Muscle of arm (tissue), 12 donors: ENCODE data around the gene SCGB1D4. TPM values are rescaled to one million over a fixed set of nuclear protein-coding genes. Genes with fewer than 3 reads are reported as not detected.

Experiments
- DNase-seq: peaks from one replicate; pipeline ENCODE4 v3.0.0-alpha.2; 2013
- polyA plus RNA-seq, 12 donors: library from polyadenylated mRNA; unstranded; fragments of 120-200 nt; gene quantifications; one replicate each; pipeline ENCODE4 v1.2.1, GENCODE V29; 2013; ENCODE audit not compliant: insufficient read length in 12 of 12

Gene SCGB1D4
- polyA plus RNA-seq, 12 donors = not detected

GRCh38 chr11:62280452-62280851, 18.4 kb downstream of the SCGB1D4 start:
- DNase-seq = no peak

- no peak for DNase-seq
Measured at GRCh38 chr11:62273789-62274275, 25.0 kb downstream of the SCGB1D4 start.

GRCh38 chr11:62273284-62273683, 25.6 kb downstream of the SCGB1D4 start:
- no peak for DNase-seq

GRCh38 chr11:62269654-62270278, 29.1 kb downstream of the SCGB1D4 start, which contains the start of gene SCGB2A2:
TSS of gene SCGB2A2 (plus strand) at chr11:62270158. CDS start at chr11:62270217, 59 bp downstream.
- no peak for DNase-seq

GRCh38 chr11:62267576-62267975, 31.3 kb downstream of the SCGB1D4 start:
- DNase-seq = no peak

GRCh38 chr11:62267050-62267449, 31.8 kb downstream of the SCGB1D4 start:
- no peak for DNase-seq

GRCh38 chr11:62266558-62266957, 32.3 kb downstream of the SCGB1D4 start:
- no peak for DNase-seq

GRCh38 chr11:62264004-62264403, 34.9 kb downstream of the SCGB1D4 start:
- DNase-seq = no peak

- DNase-seq = no peak
Measured at GRCh38 chr11:62260261-62260953, 38.5 kb downstream of the SCGB1D4 start.

GRCh38 chr11:62256281-62256680, 42.6 kb downstream of the SCGB1D4 start:
- DNase-seq = no peak

- no peak for DNase-seq
Measured at GRCh38 chr11:62253999-62254542, 44.8 kb downstream of the SCGB1D4 start.

GRCh38 chr11:62251698-62252097, 47.2 kb downstream of the SCGB1D4 start:
- DNase-seq = no peak

Other genes with a start within 250 kb of the SCGB1D4 start
- 10 to 100 TPM in 11 of 12 donors, not detected in 1; 13.3 to 28.5 (median 17.0) TPM for gene INCENP, start 175.1 kb downstream of the SCGB1D4 start, polyA plus RNA-seq
- gene SCGB1D1, start 108.9 kb downstream of the SCGB1D4 start, polyA plus RNA-seq = not detected
- under 1 TPM in 1 of 12 donors, not detected in 11; 0.24 TPM for gene SCGB2A1, start 90.4 kb downstream of the SCGB1D4 start, polyA plus RNA-seq
- under 1 TPM in 1 of 12 donors, not detected in 11; 0.34 TPM for gene SCGB1D2, start 56.8 kb downstream of the SCGB1D4 start, polyA plus RNA-seq
- gene SCGB2A2, start 28.9 kb downstream of the SCGB1D4 start, polyA plus RNA-seq = not detected
- 10 to 100 TPM in 1 of 12 donors, 1 to 10 TPM in 10, not detected in 1; 2.1 to 19.4 (median 3.7) TPM for gene ASRGL1, start 38.4 kb upstream of the SCGB1D4 start, polyA plus RNA-seq
- gene SCGB1A1, start 120.0 kb upstream of the SCGB1D4 start, polyA plus RNA-seq = not detected
- 100 to 1,000 TPM; 101 to 395 (median 301) TPM for gene AHNAK, start 247.7 kb upstream of the SCGB1D4 start, polyA plus RNA-seq